ENCODE results near the gene LHFPL2. TPM values are rescaled to one million over a fixed set of nuclear protein-coding genes. Genes with fewer than 3 reads are reported as not detected.

Gene LHFPL2
- total RNA-seq, 4 donors from 2014 or later, result 34.4 to 79.6 (median 51.5) TPM

DNA sequence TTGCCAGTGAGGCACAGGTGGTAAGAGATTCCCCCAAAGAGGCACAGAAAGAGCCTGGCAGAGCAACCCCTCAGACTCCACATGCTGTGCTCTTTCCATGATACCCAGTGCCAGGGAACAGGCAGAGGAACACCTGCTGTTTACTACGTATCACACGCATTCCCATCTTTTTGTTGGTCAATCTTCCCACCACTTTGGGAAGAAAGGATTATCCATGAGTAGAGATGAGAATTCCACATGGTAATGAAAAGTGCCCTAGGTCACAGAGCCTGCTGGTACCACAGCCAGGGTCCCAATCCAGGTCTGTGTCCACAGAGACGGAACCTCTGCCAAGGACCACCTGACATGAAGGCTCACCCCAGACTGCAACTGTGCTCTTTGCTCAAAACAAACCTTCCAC is 86.6 kb downstream of the LHFPL2 start:
- TF ChIP-seq POLR2A (IDR thresholded peaks at IDR 0.05) (no peak), EP300 (IDR thresholded peaks at IDR 0.05; ENCODE audit: low read depth) (no peak), POLR2AphosphoS5 (IDR thresholded peaks at IDR 0.05) (no peak)
- TF ChIP-seq, protein P1, sequence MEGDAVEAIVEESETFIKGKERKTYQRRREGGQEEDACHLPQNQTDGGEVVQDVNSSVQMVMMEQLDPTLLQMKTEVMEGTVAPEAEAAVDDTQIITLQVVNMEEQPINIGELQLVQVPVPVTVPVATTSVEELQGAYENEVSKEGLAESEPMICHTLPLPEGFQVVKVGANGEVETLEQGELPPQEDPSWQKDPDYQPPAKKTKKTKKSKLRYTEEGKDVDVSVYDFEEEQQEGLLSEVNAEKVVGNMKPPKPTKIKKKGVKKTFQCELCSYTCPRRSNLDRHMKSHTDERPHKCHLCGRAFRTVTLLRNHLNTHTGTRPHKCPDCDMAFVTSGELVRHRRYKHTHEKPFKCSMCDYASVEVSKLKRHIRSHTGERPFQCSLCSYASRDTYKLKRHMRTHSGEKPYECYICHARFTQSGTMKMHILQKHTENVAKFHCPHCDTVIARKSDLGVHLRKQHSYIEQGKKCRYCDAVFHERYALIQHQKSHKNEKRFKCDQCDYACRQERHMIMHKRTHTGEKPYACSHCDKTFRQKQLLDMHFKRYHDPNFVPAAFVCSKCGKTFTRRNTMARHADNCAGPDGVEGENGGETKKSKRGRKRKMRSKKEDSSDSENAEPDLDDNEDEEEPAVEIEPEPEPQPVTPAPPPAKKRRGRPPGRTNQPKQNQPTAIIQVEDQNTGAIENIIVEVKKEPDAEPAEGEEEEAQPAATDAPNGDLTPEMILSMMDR (IDR thresholded peaks at IDR 0.05), result no peak
- H3K36me3 ChIP-seq, result no peaks in the 10 kb centered on the region
- in situ Hi-C loops (cut with MboI; ENCODE audit: low pct_ligation_motif_present in 1 of 4, low pct_unique_long_range_greater_than_20kb in 1 of 4, low sequenced_read_pairs in 3 of 4) (no loop called here), intact Hi-C loops (cut with DNase I; ENCODE audit: low total_unique reads) (no loop called here)
- H3K4me1 ChIP-seq, result peaks cover 0 to 1% (median 0%) of the 10 kb centered on the region in 4 donors
- no peaks in the 10 kb centered on the region for H3K27me3 ChIP-seq
- H3K27ac ChIP-seq, result no peak overlapping the region
- DNase-seq, result no peak
- 100% methylated on average over 3 of the region's 3 CpGs; no CpG with 5 or more reads in 1 of the 2 donors for WGBS, 2 donors (ENCODE audit: low coverage in 1 of 2)
- H3K9me3 ChIP-seq, result no peaks in the 10 kb centered on the region
- H3K4me3 ChIP-seq, result no peak overlapping the region

DNA sequence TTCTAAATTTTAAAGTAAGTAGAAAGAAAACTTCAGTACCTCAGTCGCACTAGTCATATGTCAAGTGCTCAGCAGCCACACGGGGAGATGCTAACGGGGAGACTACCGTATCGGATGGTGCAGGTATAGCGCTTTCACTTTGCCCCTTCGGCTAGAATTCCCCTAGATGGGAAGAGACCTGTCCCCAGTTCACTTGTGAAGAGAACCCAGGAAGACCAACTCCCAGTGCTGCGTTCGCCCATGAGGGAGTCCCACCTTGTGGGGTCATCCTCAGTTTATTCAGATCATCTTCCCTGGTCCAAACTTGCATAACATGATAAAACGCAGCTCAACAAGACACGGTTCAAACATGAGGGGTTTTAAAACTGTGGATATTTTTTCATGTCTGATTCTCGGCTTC is 87.3 kb downstream of the LHFPL2 start:
- in situ Hi-C loops (cut with MboI; ENCODE audit: low pct_ligation_motif_present in 1 of 4, low pct_unique_long_range_greater_than_20kb in 1 of 4, low sequenced_read_pairs in 3 of 4) (no loop called here), intact Hi-C loops (cut with DNase I; ENCODE audit: low total_unique reads) (no loop called here)
- H3K27me3 ChIP-seq, result no peaks in the 10 kb centered on the region
- DNase-seq, result no peak
- no peaks in the 10 kb centered on the region for H3K36me3 ChIP-seq
- 93 to 96% methylated on average over 3 to 12 of the region's 12 CpGs for WGBS, 2 donors (ENCODE audit: low coverage in 1 of 2)
- H3K4me1 ChIP-seq, result no peaks in the 10 kb centered on the region
- no peak overlapping the region for H3K4me3 ChIP-seq
- H3K27ac ChIP-seq, result no peak overlapping the region
- TF ChIP-seq EP300 (IDR thresholded peaks at IDR 0.05; ENCODE audit: low read depth) (no peak), POLR2A (IDR thresholded peaks at IDR 0.05) (no peak), POLR2AphosphoS5 (IDR thresholded peaks at IDR 0.05) (no peak)
- TF ChIP-seq, protein P1 (IDR thresholded peaks at IDR 0.05), result no peak
- H3K9me3 ChIP-seq, result no peaks in the 10 kb centered on the region

DNA sequence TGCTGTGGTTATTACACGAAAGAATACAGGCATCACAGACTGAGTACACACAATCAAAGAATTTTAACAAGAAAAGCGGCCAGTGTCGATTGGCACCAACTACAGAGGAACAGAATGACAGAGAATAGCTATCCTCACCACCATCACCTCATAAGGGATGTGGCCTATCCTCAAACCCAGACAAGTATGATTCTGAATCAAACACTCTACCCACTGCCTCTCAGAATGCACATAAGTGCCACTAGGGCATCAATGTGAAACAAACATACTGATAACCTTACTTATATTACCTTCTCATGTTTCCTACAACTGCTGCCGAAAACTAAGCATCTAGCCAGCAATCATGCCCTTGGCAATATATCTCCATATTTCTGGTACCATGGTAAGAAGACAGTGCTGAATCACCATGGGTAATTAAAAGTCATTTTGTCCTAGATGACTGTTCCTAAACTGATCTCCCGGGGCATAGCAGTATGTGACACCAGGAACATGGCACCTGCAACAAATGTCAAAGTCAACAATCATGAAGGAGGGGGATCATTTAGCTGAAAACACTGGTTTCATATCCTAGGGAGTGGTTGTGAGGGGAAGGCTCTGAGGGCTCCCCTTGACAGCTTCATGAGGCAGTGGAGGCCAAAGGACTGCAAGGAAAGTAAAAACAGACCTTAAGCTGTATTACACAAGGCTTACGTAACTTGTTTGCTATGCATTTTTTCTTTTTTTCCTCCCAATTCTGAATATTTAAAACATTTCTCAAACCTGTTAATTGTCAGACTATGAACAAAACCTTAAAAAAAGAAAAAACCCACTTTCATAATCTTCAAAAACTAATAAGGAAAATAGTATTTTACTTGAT is 88.3 kb downstream of the LHFPL2 start:
- Histone ChIP-seq H3K27me3 (no peaks in the 10 kb centered on the region), H3K36me3 (no peaks in the 10 kb centered on the region), H3K4me3 (no peak overlapping the region), H3K9me3 (no peaks in the 10 kb centered on the region), H3K27ac (no peak overlapping the region), H3K4me1 (no peaks in the 10 kb centered on the region)
- intact Hi-C loops (cut with DNase I; ENCODE audit: low total_unique reads), result no loop called here
- TF ChIP-seq POLR2A (IDR thresholded peaks at IDR 0.05), result no peak
- TF ChIP-seq POLR2AphosphoS5 (IDR thresholded peaks at IDR 0.05), result no peak
- TF ChIP-seq, protein P1 (IDR thresholded peaks at IDR 0.05), result no peak
- TF ChIP-seq EP300 (IDR thresholded peaks at IDR 0.05; ENCODE audit: low read depth), result no peak
- 87 to 89% methylated on average over 5 to 6 of the region's 6 CpGs for WGBS, 2 donors (ENCODE audit: low coverage in 1 of 2)
- in situ Hi-C loops (cut with MboI; ENCODE audit: low pct_ligation_motif_present in 1 of 4, low pct_unique_long_range_greater_than_20kb in 1 of 4, low sequenced_read_pairs in 3 of 4), result no loop called here
- DNase-seq, result no peak

DNA sequence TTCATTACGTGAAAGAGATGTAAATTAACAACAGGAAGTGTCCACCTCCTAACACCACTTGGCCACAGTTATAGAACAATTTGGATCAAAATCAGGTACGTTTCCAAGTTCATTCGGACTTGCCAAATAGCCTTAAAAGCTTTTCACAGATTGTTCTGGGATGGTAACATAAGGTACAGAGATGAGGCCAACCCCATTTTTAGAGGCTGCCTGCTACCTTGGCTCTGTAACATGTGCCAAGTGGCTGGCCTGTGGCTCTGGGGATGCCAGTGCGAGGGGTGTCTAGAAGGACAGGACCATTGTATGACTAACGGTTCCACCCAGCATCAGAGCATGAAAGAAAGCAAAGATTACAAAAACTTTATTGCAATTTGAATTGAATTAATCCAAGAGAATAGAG is 91.0 kb downstream of the LHFPL2 start:
- 91 to 100% methylated on average over 2 to 5 of the region's 5 CpGs for WGBS, 2 donors (ENCODE audit: low coverage in 1 of 2)
- intact Hi-C loops (cut with DNase I; ENCODE audit: low total_unique reads), result no loop called here
- Histone ChIP-seq H3K4me1 (no peaks in the 10 kb centered on the region), H3K27ac (no peak overlapping the region), H3K4me3 (no peak overlapping the region), H3K27me3 (no peaks in the 10 kb centered on the region), H3K36me3 (no peaks in the 10 kb centered on the region), H3K9me3 (no peaks in the 10 kb centered on the region)
- TF ChIP-seq, protein P1 (IDR thresholded peaks at IDR 0.05), result no peak
- no peak for TF ChIP-seq EP300 (IDR thresholded peaks at IDR 0.05; ENCODE audit: low read depth)
- in situ Hi-C loops (cut with MboI; ENCODE audit: low pct_ligation_motif_present in 1 of 4, low pct_unique_long_range_greater_than_20kb in 1 of 4, low sequenced_read_pairs in 3 of 4), result no loop called here
- DNase-seq, result no peak

Data from transverse colon (tissue), 4 donors.